SK-N-SH (cell line): Measurements from ENCODE around the gene ADAMTSL1. TPM values are rescaled to one million over a fixed set of nuclear protein-coding genes. Genes with fewer than 3 reads are reported as not detected.
A peak's percentile ranks its signal among the peaks of the same experiment; 100 is the strongest.

Source experiments
- CTCF ChIA-PET: fragments of 300-600, 350-600 bp; formaldehyde crosslinking; extraction: SDS; loops from one replicate; lab custom pipeline; 2021; lab: Yijun Ruan, JAX
- POLR2A ChIA-PET: fragments of 350-600 bp; sonication (Branson Sonifier 250); formaldehyde crosslinking; extraction: SDS; loops from one replicate; lab custom pipeline; 2020; ENCODE audit warnings: antibody characterized with exemption, inconsistent platforms; lab: Yijun Ruan, JAX
- DNase-seq: peaks from one replicate; pipeline ENCODE4 v3.0.0; 2012
- H2AFZ ChIP-seq: fragments of 200-600 bp; sonication (generic); 2 replicates; pipeline ENCODE4 v1.8.1; 2016; ENCODE audit warnings: antibody characterized with exemption, mild to moderate bottlenecking, low read depth
- H3F3A ChIP-seq: fragments of 200-600 bp; sonication (generic); replicated peaks from 2 replicates; pipeline ENCODE3; 2016; ENCODE audit warnings: antibody characterized with exemption, mild to moderate bottlenecking; ENCODE audit not compliant: insufficient read depth
- H3K27ac ChIP-seq, 2 experiments: fragments of 200-500 bp in 1 of 2; fragments of 200-600 bp in 1 of 2; sonication (Bioruptor generic) in 1 of 2; sonication (generic), shearing (Covaris generic) in 1 of 2; 2 replicates each; pipeline versions ENCODE4 v1.5.1 to v1.6.1; 2014 to 2016; ENCODE audit warnings: low read depth in 2 of 2, inconsistent platforms in 1 of 2, low read length in 1 of 2, mild to moderate bottlenecking in 1 of 2, mixed read lengths in 1 of 2
- H3K27me3 ChIP-seq: fragments of 200-600 bp; sonication (generic), shearing (Covaris generic); 2 replicates; pipeline ENCODE4 v1.6.1; 2016; ENCODE audit warnings: mixed run types; ENCODE audit not compliant: insufficient read depth
- H3K36me3 ChIP-seq, 2 experiments: fragments of 200-500 bp in 1 of 2; fragments of 200-600 bp in 1 of 2; sonication (Bioruptor generic) in 1 of 2; sonication (generic) in 1 of 2; replicated peaks in 1 of 2; 2 replicates each; pipeline versions ENCODE3 to v1.5.1; 2014 to 2016; ENCODE audit warnings: low read length in 1 of 2, mild to moderate bottlenecking in 1 of 2; ENCODE audit not compliant: insufficient read depth in 2 of 2, control insufficient read depth in 1 of 2
- H3K4me1 ChIP-seq, 2 experiments: fragments of 200-500 bp in 1 of 2; fragments of 200-600 bp in 1 of 2; sonication (Bioruptor generic) in 1 of 2; sonication (generic), shearing (Covaris generic) in 1 of 2; 2 replicates each; pipeline versions ENCODE4 v1.5.1 to v1.6.1; 2014 to 2016; ENCODE audit warnings: low read depth in 1 of 2, low read length in 1 of 2, mixed run types in 1 of 2; ENCODE audit not compliant: insufficient read depth in 2 of 2, control insufficient read depth in 1 of 2
- H3K4me2 ChIP-seq: fragments of 200-600 bp; sonication (generic), shearing (Covaris generic); 2 replicates; pipeline ENCODE4 v1.6.1; 2017; ENCODE audit warnings: mixed run types
- H3K4me3 ChIP-seq, 2 experiments: fragments of 200-500 bp in 1 of 2; fragments of 200-600 bp in 1 of 2; sonication (Bioruptor generic) in 1 of 2; sonication (generic), shearing (Covaris generic) in 1 of 2; 2 replicates each; pipeline versions ENCODE4 v1.5.1 to v1.8.1; 2014 to 2016; ENCODE audit warnings: low read depth in 2 of 2, inconsistent platforms in 1 of 2, low read length in 1 of 2, mild to moderate bottlenecking in 1 of 2, mixed read lengths in 1 of 2, moderate library complexity in 1 of 2
- H3K79me2 ChIP-seq: fragments of 200-600 bp; sonication (generic); 2 replicates; pipeline ENCODE4 v1.8.1; 2017; ENCODE audit warnings: mild to moderate bottlenecking; ENCODE audit not compliant: insufficient read depth
- H3K9ac ChIP-seq: fragments of 200-600 bp; sonication (generic); 2 replicates; pipeline ENCODE4 v1.6.1; 2017; ENCODE audit warnings: mixed run types
- H3K9me2 ChIP-seq: fragments of 200-600 bp; sonication (generic); 2 replicates; pipeline ENCODE4 v1.6.1; 2017; ENCODE audit warnings: mixed run types
- H3K9me3 ChIP-seq: fragments of 200-600 bp; sonication (generic); 2 replicates; pipeline ENCODE4 v1.6.1; 2017; ENCODE audit warnings: mixed run types, mild to moderate bottlenecking, moderate library complexity
- H4K20me1 ChIP-seq: fragments of 200-600 bp; sonication (generic); 2 replicates; pipeline ENCODE4 v1.6.1; 2017; ENCODE audit warnings: mild to moderate bottlenecking, mixed run types; ENCODE audit not compliant: insufficient read depth
- CHD2 ChIP-seq: fragments of 150-350 bp; IDR thresholded peaks from 2 replicates; pipeline ENCODE4 v1.6.1; 2018; ENCODE audit warnings: low read length; ENCODE audit not compliant: partially characterized antibody
- ELF1 ChIP-seq: IDR thresholded peaks from 2 replicates; pipeline ENCODE4 v1.4.0; 2012
- EZH2phosphoT487 ChIP-seq: fragments of 200-600 bp; sonication (generic); IDR thresholded peaks from 2 replicates; pipeline ENCODE4 v1.6.1; 2017; ENCODE audit warnings: low read depth, mixed run types, mild to moderate bottlenecking, antibody characterized with exemption, moderate library complexity, borderline replicate concordance
- FOXJ3 ChIP-seq: sonication (generic); formaldehyde crosslinking; IDR thresholded peaks from 2 replicates; pipeline ENCODE4 v1.5.1; 2020; ENCODE audit warnings: mild to moderate bottlenecking, missing genetic modification reagents
- GATA2 ChIP-seq: sonication (generic); formaldehyde crosslinking; IDR thresholded peaks from 2 replicates; pipeline ENCODE4 v1.5.0; 2020; ENCODE audit warnings: mild to moderate bottlenecking, missing genetic modification reagents
- IRF3 ChIP-seq: fragments of 150-350 bp; IDR thresholded peaks from 2 replicates; pipeline ENCODE4 v1.6.1; 2016; ENCODE audit warnings: mild to moderate bottlenecking, low read depth, low read length
- MAX ChIP-seq: IDR thresholded peaks from 2 replicates; pipeline ENCODE4 v1.4.0; 2012; ENCODE audit warnings: low read depth
- MEF2A ChIP-seq: IDR thresholded peaks from 2 replicates; pipeline ENCODE4 v1.4.0; 2012; ENCODE audit warnings: low read depth, borderline replicate concordance
- MXI1 ChIP-seq: IDR thresholded peaks from 2 replicates; pipeline ENCODE4 v1.6.1; 2012; ENCODE audit warnings: mild to moderate bottlenecking, low read depth, low read length, improper control_type of control experiment
- NFIC ChIP-seq: IDR thresholded peaks from 2 replicates; pipeline ENCODE4 v1.4.0; 2012; ENCODE audit warnings: borderline replicate concordance
- NRF1 ChIP-seq: IDR thresholded peaks from 2 replicates; pipeline ENCODE4 v1.6.1; 2012; ENCODE audit warnings: low read depth, mild to moderate bottlenecking, low read length
- POLR2AphosphoS5 ChIP-seq: IDR thresholded peaks from 2 replicates; pipeline ENCODE4 v1.6.1; 2012; ENCODE audit warnings: low read depth, low read length
- RAD21 ChIP-seq: IDR thresholded peaks from 2 replicates; pipeline ENCODE4 v1.6.1; 2012; ENCODE audit warnings: mild to moderate bottlenecking, low read length
- RFX5 ChIP-seq: IDR thresholded peaks from 2 replicates; pipeline ENCODE4 v1.6.1; 2012; ENCODE audit warnings: mild to moderate bottlenecking, improper control_type of control experiment, low read length
- SIN3A ChIP-seq: IDR thresholded peaks from 2 replicates; pipeline ENCODE4 v1.6.1; 2012; ENCODE audit warnings: low read depth, mild to moderate bottlenecking, low read length, moderate library complexity, borderline replicate concordance
- TAF1 ChIP-seq: IDR thresholded peaks from 2 replicates; pipeline ENCODE4 v1.6.1; 2012; ENCODE audit warnings: low read depth, mild to moderate bottlenecking, low read length, moderate library complexity, borderline replicate concordance
- YY1 ChIP-seq: IDR thresholded peaks from 2 replicates; pipeline ENCODE4 v1.4.0; 2012; ENCODE audit warnings: low read depth, mild to moderate bottlenecking
- ZBTB33 ChIP-seq: IDR thresholded peaks from 2 replicates; pipeline ENCODE4 v1.4.0; 2012; ENCODE audit warnings: low read depth, borderline replicate concordance
- WGBS: methylation state at CpG from one replicate; pipeline ENCODE4 v1.1.6; 2017; ENCODE audit warnings: low lambda C conversion rate; 5-methylcytosine and 5-hydroxymethylcytosine counted together
- polyA plus RNA-seq, 3 experiments: library from polyadenylated mRNA; depleted of rRNA; stranded (reverse); fragments of >200 nt; gene quantifications; 2 replicates each; pipeline ENCODE4 v1.2.3, GENCODE V29; 2012
- TF ChIP-seq, protein P1 (sequence below): fragments of 200-600 bp; sonication (generic); IDR thresholded peaks from 2 replicates; pipeline ENCODE4 v1.6.1; 2017; ENCODE audit warnings: antibody characterized with exemption, mild to moderate bottlenecking, moderate library complexity

ADAMTSL1 gene
- polyA plus RNA-seq, 1 of the 3 experiments (the other 2 are of a cell fraction): 114 TPM

- no peaks in the 10 kb centered on the region for H4K20me1 ChIP-seq
- H3K36me3 ChIP-seq: peaks cover 0 to 60% of the 10 kb centered on the region in 2 experiments
- H3K27ac ChIP-seq: no peak overlapping the region
- H3F3A ChIP-seq: peaks cover 20% of the 10 kb centered on the region
- TF ChIP-seq NRF1 (no peak), ELF1 (no peak), MEF2A (no peak), MAX (no peak), RAD21 (no peak), YY1 (no peak), NFIC (no peak)
- TF ChIP-seq, protein P1, sequence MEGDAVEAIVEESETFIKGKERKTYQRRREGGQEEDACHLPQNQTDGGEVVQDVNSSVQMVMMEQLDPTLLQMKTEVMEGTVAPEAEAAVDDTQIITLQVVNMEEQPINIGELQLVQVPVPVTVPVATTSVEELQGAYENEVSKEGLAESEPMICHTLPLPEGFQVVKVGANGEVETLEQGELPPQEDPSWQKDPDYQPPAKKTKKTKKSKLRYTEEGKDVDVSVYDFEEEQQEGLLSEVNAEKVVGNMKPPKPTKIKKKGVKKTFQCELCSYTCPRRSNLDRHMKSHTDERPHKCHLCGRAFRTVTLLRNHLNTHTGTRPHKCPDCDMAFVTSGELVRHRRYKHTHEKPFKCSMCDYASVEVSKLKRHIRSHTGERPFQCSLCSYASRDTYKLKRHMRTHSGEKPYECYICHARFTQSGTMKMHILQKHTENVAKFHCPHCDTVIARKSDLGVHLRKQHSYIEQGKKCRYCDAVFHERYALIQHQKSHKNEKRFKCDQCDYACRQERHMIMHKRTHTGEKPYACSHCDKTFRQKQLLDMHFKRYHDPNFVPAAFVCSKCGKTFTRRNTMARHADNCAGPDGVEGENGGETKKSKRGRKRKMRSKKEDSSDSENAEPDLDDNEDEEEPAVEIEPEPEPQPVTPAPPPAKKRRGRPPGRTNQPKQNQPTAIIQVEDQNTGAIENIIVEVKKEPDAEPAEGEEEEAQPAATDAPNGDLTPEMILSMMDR: no peak
- no peak for DNase-seq
- 81% methylated on average over 3 of the region's 3 CpGs for WGBS
- ChIA-PET POLR2A (no interaction called here), CTCF (interaction anchor here (0.9 to 1.4 kb wide), 2 partner anchors 9 to 19 kb away, joined by 3 read pairs; no protein-coding TSS in a partner anchor)
- no peaks in the 10 kb centered on the region for H3K9me2 ChIP-seq
- H3K27me3 ChIP-seq: no peaks in the 10 kb centered on the region
- no peak overlapping the region for H3K4me3 ChIP-seq
- H3K4me2 ChIP-seq: no peak overlapping the region
- H3K79me2 ChIP-seq: peaks cover 95% of the 10 kb centered on the region
- H2AFZ ChIP-seq: no peak overlapping the region
- peaks cover 11% of the 10 kb centered on the region; the same call in 1 of the 2 replicates for H3K9me3 ChIP-seq
- H3K9ac ChIP-seq: no peak overlapping the region
- no peaks in the 10 kb centered on the region for H3K4me1 ChIP-seq
These were observed 121.6 kb downstream of the ADAMTSL1 start for GRCh38 chr9:18595597-18595996.

DNA sequence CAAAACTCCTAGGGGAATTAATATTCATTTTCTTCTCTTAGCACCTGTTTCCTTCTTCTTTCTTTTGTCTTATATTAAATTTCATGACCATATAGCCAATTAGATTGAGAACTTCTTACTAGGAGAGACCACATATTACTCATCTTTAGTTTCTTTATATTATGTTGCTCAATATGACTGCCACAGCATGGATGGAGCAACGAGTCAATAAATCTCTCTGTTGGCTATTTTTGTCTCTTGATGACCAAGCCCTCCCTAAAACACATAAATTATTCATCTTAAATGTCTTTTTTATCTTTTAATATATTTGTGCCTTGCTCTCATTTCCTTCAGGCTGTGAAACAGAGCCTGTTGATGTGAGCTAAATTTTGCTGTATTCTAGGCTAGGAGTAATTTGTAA, 123.0 kb downstream of the ADAMTSL1 start:
- ChIA-PET POLR2A (no interaction called here), CTCF (interaction anchor here (0.8 to 1.1 kb wide), 2 partner anchors 10 to 154 kb away, joined by 3 to 4 read pairs; no protein-coding TSS in a partner anchor)
- no peak overlapping the region for H3K27ac ChIP-seq
- no peaks in the 10 kb centered on the region for H3K4me1 ChIP-seq
- H3K9ac ChIP-seq: no peak overlapping the region
- no peak for DNase-seq
- no peaks in the 10 kb centered on the region for H4K20me1 ChIP-seq
- H3K27me3 ChIP-seq: no peaks in the 10 kb centered on the region
- no peaks in the 10 kb centered on the region for H3K9me3 ChIP-seq
- WGBS: 20% methylated on average over 1 of the region's 1 CpG
- H3K36me3 ChIP-seq: peaks cover 0 to 52% of the 10 kb centered on the region in 2 experiments
- H3K4me2 ChIP-seq: no peak overlapping the region
- no peaks in the 10 kb centered on the region for H3K9me2 ChIP-seq
- no peak overlapping the region for H2AFZ ChIP-seq
- no peak overlapping the region for H3K4me3 ChIP-seq
- peaks cover 92% of the 10 kb centered on the region for H3K79me2 ChIP-seq
- H3F3A ChIP-seq: peaks cover 28% of the 10 kb centered on the region
- TF ChIP-seq SIN3A (no peak), ZBTB33 (no peak), TAF1 (no peak), MAX (no peak), MEF2A (peak; percentile 71), NRF1 (no peak), CHD2 (no peak), POLR2AphosphoS5 (no peak), EZH2phosphoT487 (no peak), GATA2 (CRISPR knock-in tag) (no peak), IRF3 (no peak), FOXJ3 (CRISPR knock-in tag) (no peak), RFX5 (no peak), MXI1 (no peak), ELF1 (no peak)
- TF ChIP-seq, protein P1: no peak
